Measurements from ENCODE around the gene MLNR. TPM values are rescaled to one million over a fixed set of nuclear protein-coding genes. Genes with fewer than 3 reads are reported as not detected.

The MLNR gene
- total RNA-seq, 1 donor from 2014 or later: not detected

Other genes with a start within 250 kb of the MLNR start
- gene FNDC3A, start 244.4 kb upstream of the MLNR start, total RNA-seq: 74.6 TPM
- gene CDADC1, start 27.6 kb downstream of the MLNR start, total RNA-seq: 9.4 TPM
- 27.5 TPM for gene CAB39L, start 223.7 kb downstream of the MLNR start, total RNA-seq
- 9.8 TPM for gene SETDB2, start 223.9 kb downstream of the MLNR start, total RNA-seq

All from mucosa of gallbladder (tissue), 1 donor.